ENCODE data around the gene NAGS.
"Not testable (repeated sequence)": the region's sequence is repeated elsewhere in the genome, so short reads cannot be mapped to it uniquely, and the experiment has no call there.

The NAGS gene

GRCh38 chr17:44021227-44021626 is 16.8 kb downstream of the NAGS start:
- H3K27me3 Mint-ChIP-seq; H3K27ac Mint-ChIP-seq (ENCODE audit: low read depth); DNase-seq (ENCODE audit: low spot score in 2 of 2); H3K4me3 Mint-ChIP-seq; ATAC-seq (replicated peaks; ENCODE audit: extremely low read depth, poor library complexity, severe bottlenecking); H3K4me1 Mint-ChIP-seq; H3K36me3 Mint-ChIP-seq (ENCODE audit: insufficient read depth); H3K9me3 Mint-ChIP-seq: not testable (repeated sequence)

GRCh38 chr17:44022246-44022645 is 17.8 kb downstream of the NAGS start:
- ATAC-seq (replicated peaks; ENCODE audit: extremely low read depth, poor library complexity, severe bottlenecking) (no peak), DNase-seq (ENCODE audit: low spot score in 2 of 2) (no peak)
- H3K36me3 Mint-ChIP-seq (ENCODE audit: insufficient read depth) = peaks cover 2% of the 10 kb centered on the region
- H3K9me3 Mint-ChIP-seq = no peaks in the 10 kb centered on the region
- no peaks in the 10 kb centered on the region for H3K4me1 Mint-ChIP-seq
- H3K4me3 Mint-ChIP-seq = no peak overlapping the region
- no peak overlapping the region for H3K27ac Mint-ChIP-seq (ENCODE audit: low read depth)
- no peaks in the 10 kb centered on the region for H3K27me3 Mint-ChIP-seq

- Mint-ChIP-seq H3K27ac (ENCODE audit: low read depth) (no peak overlapping the region), H3K4me3 (no peak overlapping the region), H3K9me3 (no peaks in the 10 kb centered on the region), H3K4me1 (no peaks in the 10 kb centered on the region), H3K27me3 (no peaks in the 10 kb centered on the region), H3K36me3 (ENCODE audit: insufficient read depth) (peaks cover 2% of the 10 kb centered on the region)
- ATAC-seq (replicated peaks; ENCODE audit: extremely low read depth, poor library complexity, severe bottlenecking) (no peak), DNase-seq (ENCODE audit: low spot score in 2 of 2) (no peak)
Measured at GRCh38 chr17:44023545-44024270, 19.3 kb downstream of the NAGS start.

GRCh38 chr17:44024271-44024663 is 19.8 kb downstream of the NAGS start:
- H3K36me3 Mint-ChIP-seq (ENCODE audit: insufficient read depth) = peaks cover 2% of the 10 kb centered on the region
- peaks cover 2% of the 10 kb centered on the region for H3K4me1 Mint-ChIP-seq
- no peaks in the 10 kb centered on the region for H3K27me3 Mint-ChIP-seq
- DNase-seq (ENCODE audit: low spot score in 2 of 2) (no peak), ATAC-seq (replicated peaks; ENCODE audit: extremely low read depth, poor library complexity, severe bottlenecking) (no peak)
- no peak overlapping the region for H3K4me3 Mint-ChIP-seq
- no peaks in the 10 kb centered on the region for H3K9me3 Mint-ChIP-seq
- H3K27ac Mint-ChIP-seq (ENCODE audit: low read depth) = no peak overlapping the region

- Mint-ChIP-seq H3K9me3 (no peaks in the 10 kb centered on the region), H3K36me3 (ENCODE audit: insufficient read depth) (peaks cover 2% of the 10 kb centered on the region), H3K4me1 (peaks cover 7% of the 10 kb centered on the region), H3K27ac (ENCODE audit: low read depth) (no peak overlapping the region), H3K27me3 (no peaks in the 10 kb centered on the region), H3K4me3 (no peak overlapping the region)
- DNase-seq (ENCODE audit: low spot score in 2 of 2) = no peak
- no peak for ATAC-seq (replicated peaks; ENCODE audit: extremely low read depth, poor library complexity, severe bottlenecking)
Measured at GRCh38 chr17:44024853-44025252, 20.4 kb downstream of the NAGS start.

- Mint-ChIP-seq H3K4me3 (no peak overlapping the region), H3K36me3 (ENCODE audit: insufficient read depth) (peaks cover 19% of the 10 kb centered on the region), H3K27ac (ENCODE audit: low read depth) (peak overlapping the region; percentile 74), H3K27me3 (no peaks in the 10 kb centered on the region), H3K9me3 (no peaks in the 10 kb centered on the region), H3K4me1 (peaks cover 14% of the 10 kb centered on the region)
- ATAC-seq (replicated peaks; ENCODE audit: extremely low read depth, poor library complexity, severe bottlenecking) = no peak
- no peak for DNase-seq (ENCODE audit: low spot score in 2 of 2)
Measured at GRCh38 chr17:44029736-44030135, 25.3 kb downstream of the NAGS start.

- ATAC-seq (replicated peaks; ENCODE audit: extremely low read depth, poor library complexity, severe bottlenecking) (no peak), DNase-seq (ENCODE audit: low spot score in 2 of 2) (no peak)
- Mint-ChIP-seq H3K9me3 (no peaks in the 10 kb centered on the region), H3K36me3 (ENCODE audit: insufficient read depth) (peaks cover 21% of the 10 kb centered on the region), H3K4me3 (no peak overlapping the region), H3K4me1 (peaks cover 14% of the 10 kb centered on the region), H3K27me3 (no peaks in the 10 kb centered on the region), H3K27ac (ENCODE audit: low read depth) (no peak overlapping the region)
Measured at GRCh38 chr17:44030482-44030881, 26.1 kb downstream of the NAGS start.

GRCh38 chr17:44033861-44034408 is 29.5 kb downstream of the NAGS start:
- H3K4me3 Mint-ChIP-seq = no peak overlapping the region
- H3K36me3 Mint-ChIP-seq (ENCODE audit: insufficient read depth) = peaks cover 44% of the 10 kb centered on the region
- H3K9me3 Mint-ChIP-seq = no peaks in the 10 kb centered on the region
- H3K4me1 Mint-ChIP-seq = peaks cover 14% of the 10 kb centered on the region
- H3K27me3 Mint-ChIP-seq = no peaks in the 10 kb centered on the region
- ATAC-seq (replicated peaks; ENCODE audit: extremely low read depth, poor library complexity, severe bottlenecking) (no peak), DNase-seq (ENCODE audit: low spot score in 2 of 2) (no peak)
- peak overlapping the region; percentile 25 for H3K27ac Mint-ChIP-seq (ENCODE audit: low read depth)

GRCh38 chr17:44034688-44035087 is 30.3 kb downstream of the NAGS start:
- not testable (repeated sequence) for ATAC-seq (replicated peaks; ENCODE audit: extremely low read depth, poor library complexity, severe bottlenecking); H3K4me3 Mint-ChIP-seq; H3K27ac Mint-ChIP-seq (ENCODE audit: low read depth); H3K27me3 Mint-ChIP-seq; H3K9me3 Mint-ChIP-seq; DNase-seq (ENCODE audit: low spot score in 2 of 2); H3K4me1 Mint-ChIP-seq
- peaks cover 49% of the 10 kb centered on the region for H3K36me3 Mint-ChIP-seq (ENCODE audit: insufficient read depth)

- no peaks in the 10 kb centered on the region for H3K27me3 Mint-ChIP-seq
- no peaks in the 10 kb centered on the region for H3K9me3 Mint-ChIP-seq
- no peak overlapping the region for H3K4me3 Mint-ChIP-seq
- peaks cover 15% of the 10 kb centered on the region for H3K4me1 Mint-ChIP-seq
- ATAC-seq (replicated peaks; ENCODE audit: extremely low read depth, poor library complexity, severe bottlenecking) = no peak
- no peak overlapping the region for H3K27ac Mint-ChIP-seq (ENCODE audit: low read depth)
- no peak for DNase-seq (ENCODE audit: low spot score in 2 of 2)
- H3K36me3 Mint-ChIP-seq (ENCODE audit: insufficient read depth) = peaks cover 53% of the 10 kb centered on the region
Measured at GRCh38 chr17:44037471-44037870, 33.0 kb downstream of the NAGS start.

GRCh38 chr17:44038604-44039011 is 34.2 kb downstream of the NAGS start:
- H3K36me3 Mint-ChIP-seq (ENCODE audit: insufficient read depth) = peaks cover 48% of the 10 kb centered on the region
- H3K27ac Mint-ChIP-seq (ENCODE audit: low read depth) = no peak overlapping the region
- H3K27me3 Mint-ChIP-seq = no peaks in the 10 kb centered on the region
- no peak overlapping the region for H3K4me3 Mint-ChIP-seq
- peaks cover 23% of the 10 kb centered on the region for H3K4me1 Mint-ChIP-seq
- no peak for DNase-seq (ENCODE audit: low spot score in 2 of 2)
- no peaks in the 10 kb centered on the region for H3K9me3 Mint-ChIP-seq
- ATAC-seq (replicated peaks; ENCODE audit: extremely low read depth, poor library complexity, severe bottlenecking) = no peak

GRCh38 chr17:44039829-44040635 is 35.6 kb downstream of the NAGS start:
- Mint-ChIP-seq H3K4me3 (no peak overlapping the region), H3K36me3 (ENCODE audit: insufficient read depth) (peaks cover 44% of the 10 kb centered on the region), H3K9me3 (no peaks in the 10 kb centered on the region), H3K27me3 (no peaks in the 10 kb centered on the region), H3K4me1 (peaks cover 16% of the 10 kb centered on the region), H3K27ac (ENCODE audit: low read depth) (no peak overlapping the region)
- ATAC-seq (replicated peaks; ENCODE audit: extremely low read depth, poor library complexity, severe bottlenecking) (no peak), DNase-seq (ENCODE audit: low spot score in 2 of 2) (no peak)

- H3K4me1 Mint-ChIP-seq = peaks cover 16% of the 10 kb centered on the region
- no peak overlapping the region for H3K4me3 Mint-ChIP-seq
- DNase-seq (ENCODE audit: low spot score in 2 of 2) = no peak
- no peak for ATAC-seq (replicated peaks; ENCODE audit: extremely low read depth, poor library complexity, severe bottlenecking)
- no peaks in the 10 kb centered on the region for H3K9me3 Mint-ChIP-seq
- peaks cover 33% of the 10 kb centered on the region for H3K36me3 Mint-ChIP-seq (ENCODE audit: insufficient read depth)
- H3K27ac Mint-ChIP-seq (ENCODE audit: low read depth) = peak overlapping the region; percentile 29
- H3K27me3 Mint-ChIP-seq = no peaks in the 10 kb centered on the region
Measured at GRCh38 chr17:44043272-44043696, 38.9 kb downstream of the NAGS start.
